Endodermal cell (in vitro differentiated cells): ENCODE data around the gene GRIP2. TPM values are rescaled to one million over a fixed set of nuclear protein-coding genes. Genes with fewer than 3 reads are reported as not detected.
A peak's percentile ranks its signal among the peaks of the same experiment; 100 is the strongest.

ENCODE experiments used
- DNase-seq: peaks from one replicate; pipeline ENCODE4 v3.0.0-alpha.2; 2017
- H3K27ac ChIP-seq: 2 replicates; pipeline ENCODE4 v1.5.1; 2013; ENCODE audit warnings: mild to moderate bottlenecking, low read depth, low read length, moderate library complexity
- H3K27me3 ChIP-seq: 2 replicates; pipeline ENCODE4 v1.6.1; 2013; ENCODE audit warnings: mild to moderate bottlenecking, low read length, moderate library complexity; ENCODE audit not compliant: insufficient read depth, control insufficient read depth, poor library complexity, severe bottlenecking
- H3K36me3 ChIP-seq: 2 replicates; pipeline ENCODE4 v1.7.0; 2013; ENCODE audit warnings: mild to moderate bottlenecking, low read length, moderate library complexity; ENCODE audit not compliant: control insufficient read depth, insufficient read depth
- H3K4me1 ChIP-seq: one replicate; pipeline ENCODE4 v1.7.0; 2013; ENCODE audit warnings: low read length; ENCODE audit not compliant: control insufficient read depth, insufficient read depth
- H3K4me3 ChIP-seq: 2 replicates; pipeline ENCODE4 v1.5.1; 2013; ENCODE audit warnings: mild to moderate bottlenecking, low read length, moderate library complexity
- H3K9ac ChIP-seq: 2 replicates; pipeline ENCODE4 v1.6.1; 2013; ENCODE audit warnings: mild to moderate bottlenecking, low read length, moderate library complexity; ENCODE audit not compliant: poor library complexity, severe bottlenecking; ENCODE audit errors: extremely low read depth
- H3K9me3 ChIP-seq: 2 replicates; pipeline ENCODE4 v1.6.1; 2013; ENCODE audit warnings: mild to moderate bottlenecking, low read length, moderate library complexity; ENCODE audit not compliant: control insufficient read depth
- H3K27ac Mint-ChIP-seq: 2 replicates; pipeline ENCODE4 v1.8.0; 2020; ENCODE audit warnings: mixed read lengths
- H3K27me3 Mint-ChIP-seq: 2 replicates; pipeline ENCODE4 v1.8.0; 2021; ENCODE audit warnings: mild to moderate bottlenecking, mixed read lengths; ENCODE audit not compliant: insufficient read depth
- H3K36me3 Mint-ChIP-seq: 2 replicates; pipeline ENCODE4 v1.8.0; 2020; ENCODE audit warnings: low read depth, mixed read lengths
- H3K4me1 Mint-ChIP-seq: 2 replicates; pipeline ENCODE4 v1.8.0; 2020; ENCODE audit warnings: mixed read lengths
- H3K4me3 Mint-ChIP-seq: 2 replicates; pipeline ENCODE4 v1.8.0; 2020; ENCODE audit warnings: mild to moderate bottlenecking, moderate library complexity, mixed read lengths
- H3K9me3 Mint-ChIP-seq: 2 replicates; pipeline ENCODE4 v1.8.0; 2020; ENCODE audit warnings: mild to moderate bottlenecking, mixed read lengths
- WGBS, 2 experiments: methylation state at CpG; one replicate each; pipeline versions ENCODE4 v1.1.5 to v1.1.7; 2013; ENCODE audit warnings: missing lambda C conversion rate in 2 of 2, mixed read lengths in 1 of 2; ENCODE audit not compliant: insufficient coverage in 1 of 2, insufficient read length in 1 of 2; 5-methylcytosine and 5-hydroxymethylcytosine counted together
- total RNA-seq, 2 donors: library from RNA; stranded (reverse); fragmentation: NEBNext Ultra II Directional in 1 of 2; extraction: Animal tissue kit (Norgen Biotek cat#: 25700) in 1 of 2; gene quantifications; 2 replicates in 1 of 2; 3 replicates in 1 of 2; pipeline ENCODE4 v1.2.1, GENCODE V29; 2021
- TF ChIP-seq, protein P1 (sequence below): fragments of 200-600 bp; sonication (generic); conservative IDR thresholded peaks from 2 replicates; pipeline ENCODE4 v1.5.0; 2021; ENCODE audit warnings: antibody characterized with exemption, mild to moderate bottlenecking

GRIP2 gene
- total RNA-seq, 2 donors from 2014 or later: 2.0 to 2.2 TPM

DNA sequence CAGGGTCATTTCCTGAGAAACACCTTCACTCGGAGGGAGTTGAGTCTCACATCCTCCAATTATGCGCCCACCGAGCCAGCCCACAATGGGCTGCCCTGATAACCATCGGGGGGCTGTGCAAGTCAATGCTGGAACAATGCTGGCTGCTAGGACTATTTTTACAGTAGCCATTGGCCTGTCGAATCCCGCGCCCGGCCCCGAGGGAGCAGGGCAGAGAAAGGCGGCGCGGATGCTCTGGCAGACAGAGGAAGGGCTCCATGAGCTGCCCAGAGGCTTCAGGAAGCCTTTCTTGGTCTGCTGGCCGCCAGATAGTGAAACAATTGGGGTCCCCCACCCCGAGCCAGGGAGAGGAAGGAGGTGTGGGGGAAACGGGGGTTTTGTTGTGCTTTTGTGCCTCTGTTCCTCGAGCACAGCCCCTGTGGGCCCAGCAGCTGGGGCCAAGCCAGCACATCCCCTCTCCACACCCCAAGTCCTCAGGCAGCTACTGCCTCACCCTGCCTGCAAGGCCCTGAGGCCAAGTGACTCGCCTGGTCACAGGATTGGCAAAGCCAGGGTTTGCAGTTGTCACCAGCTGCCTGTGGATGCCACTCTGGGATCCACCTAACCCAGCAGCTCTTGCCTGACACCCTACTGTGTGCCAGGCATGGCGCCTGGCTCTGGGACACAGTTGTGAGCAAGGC lies 98.8 kb downstream of the GRIP2 start:
- Histone ChIP-seq H3K9me3 (no peaks in the 10 kb centered on the region), H3K27ac (peak overlapping the region; percentile 68), H3K9ac (no peak overlapping the region), H3K4me1 (no peaks in the 10 kb centered on the region), H3K36me3 (peaks cover 13% of the 10 kb centered on the region), H3K27me3 (no peaks in the 10 kb centered on the region), H3K4me3 (no peak overlapping the region)
- DNase-seq: no peak
- Mint-ChIP-seq H3K4me3 (no peak overlapping the region), H3K27ac (peak overlapping the region; percentile 10), H3K36me3 (peaks cover 25% of the 10 kb centered on the region), H3K27me3 (no peaks in the 10 kb centered on the region), H3K4me1 (peaks cover 6% of the 10 kb centered on the region), H3K9me3 (no peaks in the 10 kb centered on the region)
- TF ChIP-seq, protein P1, sequence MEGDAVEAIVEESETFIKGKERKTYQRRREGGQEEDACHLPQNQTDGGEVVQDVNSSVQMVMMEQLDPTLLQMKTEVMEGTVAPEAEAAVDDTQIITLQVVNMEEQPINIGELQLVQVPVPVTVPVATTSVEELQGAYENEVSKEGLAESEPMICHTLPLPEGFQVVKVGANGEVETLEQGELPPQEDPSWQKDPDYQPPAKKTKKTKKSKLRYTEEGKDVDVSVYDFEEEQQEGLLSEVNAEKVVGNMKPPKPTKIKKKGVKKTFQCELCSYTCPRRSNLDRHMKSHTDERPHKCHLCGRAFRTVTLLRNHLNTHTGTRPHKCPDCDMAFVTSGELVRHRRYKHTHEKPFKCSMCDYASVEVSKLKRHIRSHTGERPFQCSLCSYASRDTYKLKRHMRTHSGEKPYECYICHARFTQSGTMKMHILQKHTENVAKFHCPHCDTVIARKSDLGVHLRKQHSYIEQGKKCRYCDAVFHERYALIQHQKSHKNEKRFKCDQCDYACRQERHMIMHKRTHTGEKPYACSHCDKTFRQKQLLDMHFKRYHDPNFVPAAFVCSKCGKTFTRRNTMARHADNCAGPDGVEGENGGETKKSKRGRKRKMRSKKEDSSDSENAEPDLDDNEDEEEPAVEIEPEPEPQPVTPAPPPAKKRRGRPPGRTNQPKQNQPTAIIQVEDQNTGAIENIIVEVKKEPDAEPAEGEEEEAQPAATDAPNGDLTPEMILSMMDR: no peak
- WGBS, 2 experiments: 92 to 93% methylated on average over 13 to 18 of the region's 18 CpGs

DNA sequence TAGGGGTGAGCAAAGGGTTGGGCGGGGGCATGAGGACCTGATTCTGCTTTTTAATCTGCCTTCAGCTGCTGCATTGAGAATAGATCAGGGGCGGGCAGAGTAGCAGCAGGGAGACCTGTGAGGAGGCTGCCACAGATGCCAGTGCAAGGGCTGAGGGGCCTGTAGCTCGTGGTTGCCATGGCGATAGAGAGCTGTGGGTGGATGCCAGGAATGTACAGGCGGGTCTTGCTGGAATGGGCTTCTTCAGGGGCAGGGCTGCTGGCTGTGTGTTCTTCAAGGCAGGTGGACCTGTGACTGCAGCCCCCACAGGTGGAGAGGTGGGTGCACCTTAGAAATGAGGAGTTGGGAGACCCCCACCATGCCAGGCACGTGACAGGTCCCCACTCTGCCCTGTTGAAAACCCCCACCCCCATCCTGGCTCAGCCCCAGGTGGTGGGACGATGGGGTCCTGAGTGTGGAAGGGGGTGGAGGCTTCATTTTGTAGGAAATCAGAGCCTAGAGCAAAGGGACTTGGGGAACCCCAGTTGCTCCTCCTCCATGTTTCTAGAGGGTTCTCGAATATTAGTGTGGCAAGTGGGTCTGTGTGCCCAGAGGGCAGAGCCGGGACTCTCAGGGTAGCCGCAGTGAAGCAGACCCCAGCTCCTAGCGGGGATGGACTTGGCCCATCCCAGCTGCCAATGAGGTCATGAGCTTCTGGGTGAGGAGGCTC lies 99.5 kb downstream of the GRIP2 start:
- peak; percentile 74 for DNase-seq
- H3K4me3 Mint-ChIP-seq: no peak overlapping the region
- Histone ChIP-seq H3K36me3 (peaks cover 7% of the 10 kb centered on the region), H3K27me3 (no peaks in the 10 kb centered on the region), H3K9me3 (no peaks in the 10 kb centered on the region), H3K9ac (no peak overlapping the region), H3K4me3 (no peak overlapping the region), H3K27ac (peak overlapping the region; percentile 76), H3K4me1 (no peaks in the 10 kb centered on the region)
- peaks cover 11% of the 10 kb centered on the region for H3K4me1 Mint-ChIP-seq
- WGBS, 2 experiments: 83 to 92% methylated on average over 5 to 11 of the region's 11 CpGs
- no peak overlapping the region for H3K27ac Mint-ChIP-seq
- H3K27me3 Mint-ChIP-seq: no peaks in the 10 kb centered on the region
- TF ChIP-seq, protein P1: no peak
- no peaks in the 10 kb centered on the region for H3K9me3 Mint-ChIP-seq
- peaks cover 19% of the 10 kb centered on the region for H3K36me3 Mint-ChIP-seq

DNA sequence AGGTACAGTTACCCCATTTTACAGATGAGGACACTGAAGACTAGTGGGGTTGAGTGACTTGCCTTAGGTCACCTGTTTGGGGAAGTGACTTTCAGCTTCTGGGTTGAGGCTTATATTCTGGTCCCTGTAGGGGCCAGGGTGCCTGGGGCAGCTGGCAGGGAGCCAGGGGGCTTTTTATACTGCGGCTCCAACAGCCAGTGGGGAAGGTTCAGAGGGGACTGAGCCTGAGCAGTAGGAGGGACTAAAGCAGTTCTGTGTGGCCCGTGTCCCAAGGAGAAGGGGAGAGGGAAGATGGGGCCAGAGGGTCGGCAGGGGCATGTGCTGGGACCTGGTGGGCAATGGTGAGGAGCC lies 100.0 kb downstream of the GRIP2 start:
- Mint-ChIP-seq H3K36me3 (peaks cover 14% of the 10 kb centered on the region), H3K9me3 (no peaks in the 10 kb centered on the region)
- 60 to 84% methylated on average over 1 to 3 of the region's 3 CpGs for WGBS, 2 experiments

More for the DNA sequence above, 100.0 kb downstream of the GRIP2 start:
- Mint-ChIP-seq H3K27ac (no peak overlapping the region), H3K4me1 (peaks cover 16% of the 10 kb centered on the region), H3K27me3 (no peaks in the 10 kb centered on the region), H3K4me3 (no peak overlapping the region)
- H3K9me3 ChIP-seq: no peaks in the 10 kb centered on the region
- no peak overlapping the region for H3K4me3 ChIP-seq
- TF ChIP-seq, protein P1: no peak
- DNase-seq: no peak
- no peaks in the 10 kb centered on the region for H3K4me1 ChIP-seq
- peaks cover 4% of the 10 kb centered on the region for H3K36me3 ChIP-seq
- no peaks in the 10 kb centered on the region for H3K27me3 ChIP-seq
- H3K9ac ChIP-seq: no peak overlapping the region
- H3K27ac ChIP-seq: peak overlapping the region; percentile 76
